Brain pericyte (primary cell): ENCODE measurements around the gene RBMS2.
"Not testable (repeated sequence)": the region's sequence is repeated elsewhere in the genome, so short reads cannot be mapped to it uniquely, and the experiment has no call there.

Experiments used
- DNase-seq: peaks from one replicate; pipeline ENCODE4 v3.0.0-alpha.2; 2012; ENCODE audit warnings: low read depth, low spot score

The RBMS2 gene

GRCh38 chr12:56521590-56522371, at the start of gene RBMS2:
Gene RBMS2 (plus strand): TSS chr12:56521820. CDS start chr12:56522024, 204 bp downstream.
- DNase-seq: peak; percentile 68

- DNase-seq: no peak
Observed at GRCh38 chr12:56474389-56474788, 47.2 kb upstream of the RBMS2 start.

GRCh38 chr12:56476143-56476542, 45.5 kb upstream of the RBMS2 start:
- DNase-seq: no peak

- DNase-seq: no peak
Observed at GRCh38 chr12:56476972-56477432, 44.6 kb upstream of the RBMS2 start.

GRCh38 chr12:56477521-56478225, 43.9 kb upstream of the RBMS2 start:
- DNase-seq: no peak

GRCh38 chr12:56479625-56480024, 42.0 kb upstream of the RBMS2 start:
- no peak for DNase-seq

- DNase-seq: no peak
Observed at GRCh38 chr12:56484566-56484965, 37.1 kb upstream of the RBMS2 start.

- no peak for DNase-seq
Observed at GRCh38 chr12:56486694-56487093, 34.9 kb upstream of the RBMS2 start.

GRCh38 chr12:56487448-56488040, 34.1 kb upstream of the RBMS2 start:
- no peak for DNase-seq

- no peak for DNase-seq
Observed at GRCh38 chr12:56488041-56488955, 33.3 kb upstream of the RBMS2 start, which contains the start of gene GLS2. Gene GLS2 (minus strand): TSS chr12:56488161. CDS start chr12:56488118, 43 bp downstream.

GRCh38 chr12:56490360-56490759, 31.3 kb upstream of the RBMS2 start:
- no peak for DNase-seq

- not testable (repeated sequence) for DNase-seq
Observed at GRCh38 chr12:56493409-56494105, 28.1 kb upstream of the RBMS2 start.

- DNase-seq: not testable (repeated sequence)
Observed at GRCh38 chr12:56494106-56494415, 27.6 kb upstream of the RBMS2 start.

GRCh38 chr12:56494481-56494880, 27.1 kb upstream of the RBMS2 start:
- not testable (repeated sequence) for DNase-seq

- DNase-seq: not testable (repeated sequence)
Observed at GRCh38 chr12:56496704-56497103, 24.9 kb upstream of the RBMS2 start.

GRCh38 chr12:56498126-56498902, 23.3 kb upstream of the RBMS2 start:
- not testable (repeated sequence) for DNase-seq

GRCh38 chr12:56499452-56499851, 22.2 kb upstream of the RBMS2 start:
- not testable (repeated sequence) for DNase-seq

- DNase-seq: not testable (repeated sequence)
Observed at GRCh38 chr12:56499879-56500278, 21.7 kb upstream of the RBMS2 start.

- DNase-seq: no peak
Observed at GRCh38 chr12:56510786-56511185, 10.8 kb upstream of the RBMS2 start.

- DNase-seq: not testable (repeated sequence)
Observed at GRCh38 chr12:56514014-56514318, 7.7 kb upstream of the RBMS2 start.
